CD4-positive, alpha-beta T cell treated with Interferon alpha-2 for 1 hour (primary cell): ENCODE results near the gene AFG3L2.

Source experiments
- DNase-seq, 2 donors: peaks; one replicate each; pipeline ENCODE4 v3.0.0-alpha.2; 2020 to 2022

Gene AFG3L2

GRCh38 chr18:12318334-12318697 is 58.7 kb downstream of the AFG3L2 start:
- no peak for DNase-seq

DNA sequence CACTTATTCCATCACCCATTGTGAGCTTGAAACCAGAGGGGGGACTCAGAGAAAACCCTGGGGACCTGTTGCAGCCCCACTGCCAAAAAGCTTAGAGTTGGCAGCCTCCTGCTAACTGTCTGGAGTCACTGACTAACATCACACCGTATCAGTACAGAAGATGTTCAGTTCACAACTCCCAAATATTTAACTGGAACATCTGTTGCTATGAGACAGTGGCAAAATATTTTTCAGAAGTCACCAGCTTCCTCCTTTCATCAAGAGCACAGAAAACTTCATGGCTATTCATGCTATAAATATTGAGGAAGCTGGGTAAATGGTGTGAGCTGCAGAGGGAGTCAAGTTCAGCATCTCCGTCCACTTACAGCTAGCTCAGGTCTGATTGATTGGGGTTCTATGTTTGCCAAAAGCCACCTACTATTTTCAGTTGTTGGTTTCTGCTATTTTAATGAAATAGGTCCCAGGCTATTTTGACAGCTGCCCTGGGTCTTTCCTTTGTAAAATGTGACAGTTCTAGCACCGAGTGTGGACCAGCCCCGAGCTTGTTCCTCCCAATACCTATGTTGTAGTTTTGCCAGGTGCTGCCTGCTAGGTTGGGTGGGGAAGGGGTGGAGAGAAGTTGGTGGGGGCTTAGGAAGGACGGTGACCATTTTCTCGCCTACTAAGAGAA is 59.2 kb downstream of the AFG3L2 start:
- DNase-seq, result no peak

GRCh38 chr18:12315911-12316310 is 61.1 kb downstream of the AFG3L2 start:
- DNase-seq, result no peak

DNA sequence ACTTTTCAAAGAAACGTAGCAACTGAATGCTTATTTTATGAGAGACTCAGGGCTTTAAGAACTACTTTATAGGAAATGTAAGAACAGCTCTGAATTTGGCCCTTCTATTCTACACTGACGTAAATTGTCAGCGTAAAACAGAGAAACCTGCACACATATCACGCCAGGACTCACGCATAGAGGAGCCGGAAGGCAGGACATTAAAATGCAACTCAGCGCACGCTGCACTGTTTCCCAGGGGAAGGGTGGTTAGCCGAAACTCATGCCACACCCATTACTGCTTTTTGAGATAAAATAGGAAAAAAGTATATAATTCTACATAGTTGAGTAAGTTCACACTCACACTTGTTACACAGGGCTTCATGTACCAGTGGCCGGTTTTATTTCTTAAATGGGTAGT is 61.5 kb downstream of the AFG3L2 start:
- DNase-seq, result no peak

DNA sequence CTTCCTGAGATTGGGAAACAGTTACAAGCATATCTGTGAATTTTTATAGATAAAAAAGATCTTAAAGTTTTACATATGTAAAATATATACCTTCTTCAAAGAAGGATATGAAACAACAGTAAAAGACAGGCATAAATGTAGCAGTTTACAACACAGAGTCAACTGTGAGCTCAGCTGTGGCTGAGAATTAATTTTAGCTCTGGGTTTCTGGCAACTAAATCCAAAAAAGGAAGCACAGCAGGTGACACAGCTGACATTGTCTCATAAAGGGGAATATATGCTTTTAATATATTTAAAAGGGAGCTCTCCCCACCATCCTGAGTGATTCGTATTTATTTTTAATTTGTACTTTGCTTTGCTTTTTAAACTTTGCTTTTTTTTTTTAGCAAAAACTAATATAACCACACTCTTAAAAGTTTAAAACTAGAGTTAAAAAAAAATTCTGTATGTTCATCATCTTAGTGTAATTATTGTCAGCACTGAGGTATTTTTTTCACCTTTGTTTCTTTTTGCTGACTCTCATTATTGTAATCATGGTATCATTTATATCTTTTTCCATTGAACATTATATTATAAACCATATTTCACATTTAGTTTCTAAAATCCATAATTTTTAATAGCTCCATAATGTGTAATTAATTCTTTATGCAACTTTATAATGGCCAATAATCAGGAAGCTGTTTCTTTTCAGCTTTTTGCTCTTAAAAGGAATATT is 62.3 kb downstream of the AFG3L2 start:
- no peak for DNase-seq

DNA sequence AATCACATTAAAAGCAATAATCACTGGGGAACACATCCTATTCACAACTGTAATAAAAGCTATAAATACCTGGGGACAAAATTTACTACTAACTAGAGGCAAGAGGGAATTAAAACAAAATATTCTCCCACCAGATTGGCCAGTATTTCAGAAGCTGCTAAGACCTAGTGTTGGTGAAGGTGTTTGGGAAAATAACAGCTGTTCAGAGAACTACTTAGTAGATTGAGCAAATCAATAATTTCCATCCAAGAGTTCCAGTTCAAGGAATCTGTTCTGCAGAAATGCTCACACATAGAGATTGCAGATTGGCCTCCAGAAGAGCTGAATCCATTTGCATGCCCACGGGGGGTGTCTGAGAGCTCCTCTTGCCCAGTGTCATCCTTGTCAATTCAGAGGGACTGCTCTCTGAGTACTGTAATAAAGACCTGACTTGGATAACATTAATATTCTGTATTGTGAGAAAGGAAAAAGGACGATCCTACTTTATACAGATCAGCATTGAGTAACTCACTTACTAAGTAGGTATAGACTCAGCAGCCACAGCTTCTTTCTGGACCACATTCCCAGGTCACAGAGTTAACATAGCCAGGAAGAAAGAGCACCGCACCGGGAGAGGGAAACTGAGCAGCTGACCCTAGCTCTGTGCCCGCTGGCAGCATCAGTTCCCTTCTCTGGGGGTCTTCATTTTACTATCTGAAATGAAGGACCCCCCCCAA is 63.3 kb downstream of the AFG3L2 start:
- no peak for DNase-seq

DNA sequence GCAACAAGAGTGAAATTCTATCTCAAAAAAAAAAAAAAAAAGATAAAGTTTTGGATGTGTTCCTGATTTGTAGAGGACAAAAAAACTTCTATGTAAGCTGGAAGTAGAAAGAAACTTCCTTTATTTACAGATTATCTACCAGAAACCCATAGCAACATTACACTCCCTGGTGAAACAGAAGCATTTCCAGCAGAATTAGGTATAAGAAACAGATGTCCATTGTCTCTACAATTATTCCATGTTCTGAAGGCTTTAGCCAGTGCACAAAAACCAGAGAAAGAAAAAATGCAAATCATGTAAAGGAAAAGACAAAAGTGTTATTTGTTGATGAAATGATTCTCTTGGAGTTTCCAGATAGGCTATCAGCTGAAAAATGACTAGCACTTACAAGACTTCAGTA is 64.1 kb downstream of the AFG3L2 start:
- no peak for DNase-seq

DNA sequence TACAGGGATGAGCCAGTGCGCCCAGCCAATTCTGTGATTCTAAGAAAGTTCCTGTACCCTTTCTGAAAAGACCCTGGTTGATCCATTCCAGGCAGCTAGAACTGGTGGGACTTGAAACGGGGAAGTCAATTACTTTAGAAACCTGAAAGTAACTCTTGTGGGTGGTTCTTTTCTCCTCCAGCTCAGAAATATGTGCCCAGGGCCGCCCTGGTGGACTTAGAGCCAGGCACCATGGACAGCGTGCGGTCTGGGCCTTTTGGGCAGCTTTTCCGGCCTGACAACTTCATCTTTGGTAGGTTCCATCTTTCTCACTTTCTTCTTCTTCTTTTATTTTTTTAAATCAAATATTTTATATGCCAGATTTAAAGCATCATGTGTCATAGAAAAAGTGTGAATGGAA is 66.3 kb downstream of the AFG3L2 start:
- DNase-seq, result no peak

DNA sequence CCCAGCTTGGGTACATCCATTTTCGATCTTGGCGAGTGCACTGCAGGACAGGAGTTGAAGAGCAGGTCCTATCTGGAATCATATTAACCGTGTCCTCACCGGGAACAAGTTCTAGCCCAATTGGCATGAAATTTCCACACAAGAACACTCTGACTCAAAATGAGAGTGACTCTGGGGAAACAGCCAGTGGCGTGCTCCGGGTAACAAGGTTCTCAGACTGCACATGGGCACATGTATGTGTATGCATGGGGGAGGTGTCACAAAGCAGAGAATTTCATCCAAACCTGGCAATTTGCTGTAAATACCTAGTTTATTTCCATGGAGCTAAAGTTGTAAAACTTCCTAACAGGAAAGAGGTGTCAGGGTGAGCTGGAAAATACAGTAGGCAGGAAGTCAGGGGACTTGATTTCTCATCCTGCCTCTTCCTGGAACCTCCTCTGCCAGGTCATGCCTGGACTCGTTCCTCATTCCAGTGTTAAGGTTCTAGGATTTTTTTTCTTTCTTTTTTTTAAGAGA is 67.3 kb downstream of the AFG3L2 start:
- no peak for DNase-seq

DNA sequence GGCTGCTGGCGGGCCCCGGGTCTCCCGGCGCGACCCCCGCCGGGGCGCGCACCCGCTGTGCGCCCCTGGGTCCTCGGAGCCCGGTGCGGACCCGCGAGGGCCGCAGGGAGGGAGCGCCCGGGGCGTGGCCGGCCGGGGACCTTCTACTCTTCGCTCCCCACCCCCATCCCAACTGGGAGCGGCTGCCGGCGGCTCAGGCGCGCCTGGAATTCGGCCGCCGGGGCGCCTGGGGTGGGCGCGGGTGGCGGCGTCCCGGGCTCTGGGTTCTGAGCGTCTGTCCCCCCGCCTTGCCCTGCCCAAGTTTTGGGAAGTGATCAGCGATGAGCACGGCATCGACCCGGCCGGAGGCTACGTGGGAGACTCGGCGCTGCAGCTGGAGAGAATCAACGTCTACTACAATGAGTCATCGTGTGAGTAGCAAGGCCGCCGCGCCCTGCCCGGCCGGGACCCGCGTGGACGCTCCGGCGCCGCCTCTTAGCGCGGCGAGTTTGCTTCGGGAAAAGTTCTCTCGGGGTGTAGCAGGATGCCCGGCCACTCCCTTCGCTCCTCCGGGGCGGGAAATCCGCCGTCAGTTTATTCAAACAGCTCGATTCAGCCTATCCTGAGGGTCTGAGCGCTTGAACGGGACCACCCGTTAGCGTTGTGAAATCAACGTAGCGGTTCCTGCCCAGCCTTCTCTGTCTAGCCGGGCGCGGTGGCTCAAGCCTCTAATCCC is 68.5 kb downstream of the AFG3L2 start:
- peak; percentile 7 to 63 for DNase-seq

DNA sequence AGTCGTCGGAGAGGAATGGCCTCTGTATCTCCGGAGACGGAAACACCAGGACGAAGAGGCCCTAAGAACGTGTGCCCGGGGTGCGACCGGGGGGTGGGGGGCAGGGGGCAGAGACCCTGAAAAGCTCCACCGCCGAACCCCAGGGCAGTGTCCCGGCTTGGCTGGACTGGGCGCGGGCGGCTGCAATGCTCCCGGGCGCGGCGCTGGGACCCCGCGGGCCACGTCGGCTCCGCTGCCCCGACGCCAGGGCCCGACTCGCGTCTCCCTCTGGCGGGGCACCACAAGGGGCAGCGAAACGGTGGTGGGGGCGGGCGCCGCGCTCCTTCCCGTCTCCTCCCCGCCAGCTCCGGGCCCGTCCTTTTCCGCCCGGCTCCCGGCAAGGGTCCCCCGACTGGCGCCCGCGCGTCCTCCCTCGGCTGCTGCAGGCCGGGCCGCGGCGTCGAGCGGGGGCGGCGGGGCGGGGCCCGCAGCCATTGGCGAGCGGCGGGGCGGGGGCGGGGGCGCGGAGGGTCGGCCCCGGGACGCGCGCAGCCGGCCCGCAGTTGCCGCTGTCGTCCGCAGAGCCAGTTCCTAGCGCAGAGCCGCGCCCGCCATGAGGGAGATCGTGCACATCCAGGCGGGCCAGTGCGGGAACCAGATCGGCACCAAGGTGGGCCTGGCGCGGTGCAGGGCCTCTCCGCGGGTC is 69.2 kb downstream of the AFG3L2 start, which contains the start of gene TUBB6:
Gene TUBB6, plus strand, starts transcription at position 541 of the 685 bp plus-strand sequence. Its CDS starts 52 bp downstream, at position 593.
- DNase-seq, result peak in 1 of 2 donors; percentile 24

GRCh38 chr18:12306752-12307700 is 70.0 kb downstream of the AFG3L2 start:
- peak in 1 of 2 donors; percentile 19 for DNase-seq

- no peak for DNase-seq
Measured at GRCh38 chr18:12305930-12306629, 70.9 kb downstream of the AFG3L2 start.

DNA sequence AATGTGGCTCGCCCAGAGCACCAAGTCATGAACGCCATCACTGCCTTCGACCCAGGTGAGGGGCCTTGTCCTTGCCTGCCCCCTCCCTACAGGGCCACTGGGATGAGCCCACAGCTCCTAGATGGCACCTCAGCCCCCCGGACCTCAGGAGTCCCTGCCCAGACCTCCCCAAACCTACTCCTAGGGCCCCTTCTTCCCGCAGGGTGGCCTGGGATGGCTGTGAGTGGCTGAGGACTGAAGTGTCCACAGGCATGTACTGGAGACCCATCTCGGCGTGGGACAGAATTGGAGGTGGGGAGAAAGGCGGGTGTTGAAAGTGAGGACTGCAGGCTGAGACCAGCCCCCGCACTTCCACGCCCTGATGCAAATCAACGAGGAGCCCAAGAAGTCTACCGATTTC is 71.8 kb downstream of the AFG3L2 start:
- no peak for DNase-seq

DNA sequence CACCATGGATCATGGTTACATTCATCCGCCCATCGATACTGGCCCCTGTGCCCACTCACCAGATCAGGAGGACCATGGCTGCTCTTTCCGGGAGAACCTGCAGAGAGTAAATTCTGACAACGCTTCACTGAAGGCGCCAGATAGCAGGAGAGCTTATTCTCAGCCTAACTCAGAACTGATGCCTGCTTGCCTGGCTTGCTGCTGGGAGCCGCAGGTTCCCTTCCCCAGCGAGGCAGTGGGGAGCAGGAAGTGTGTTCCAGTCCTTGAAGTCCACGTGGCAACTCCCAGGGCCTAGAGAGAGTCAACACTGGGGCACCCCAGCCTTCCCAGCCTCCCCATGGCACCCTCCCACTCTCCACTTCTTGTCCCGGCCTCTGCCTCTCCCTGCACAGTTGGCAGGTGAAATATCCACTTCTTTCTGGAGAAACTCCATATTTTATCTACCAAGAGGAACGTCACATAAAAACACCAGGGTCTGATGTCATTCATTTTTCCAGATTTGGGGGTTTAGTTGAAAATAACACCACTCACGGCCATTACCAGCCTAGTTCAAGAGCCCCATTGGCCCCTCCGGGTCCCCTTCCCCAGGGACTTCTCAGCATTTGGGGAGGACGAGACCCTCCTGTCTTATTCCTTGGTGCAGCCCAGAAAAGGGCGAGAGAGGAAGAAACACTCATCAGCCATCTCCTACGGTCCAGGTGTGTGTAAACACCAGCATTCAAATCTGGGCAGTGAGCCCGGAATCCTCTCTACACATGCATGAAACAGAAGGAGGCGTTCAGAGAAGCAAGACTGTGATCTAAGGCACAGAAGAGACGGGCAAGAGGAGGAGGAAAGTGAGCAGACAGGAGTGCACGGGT is 72.4 kb downstream of the AFG3L2 start:
- no peak for DNase-seq

GRCh38 chr18:12302391-12303147 is 74.5 kb downstream of the AFG3L2 start:
- DNase-seq, result no peak

DNA sequence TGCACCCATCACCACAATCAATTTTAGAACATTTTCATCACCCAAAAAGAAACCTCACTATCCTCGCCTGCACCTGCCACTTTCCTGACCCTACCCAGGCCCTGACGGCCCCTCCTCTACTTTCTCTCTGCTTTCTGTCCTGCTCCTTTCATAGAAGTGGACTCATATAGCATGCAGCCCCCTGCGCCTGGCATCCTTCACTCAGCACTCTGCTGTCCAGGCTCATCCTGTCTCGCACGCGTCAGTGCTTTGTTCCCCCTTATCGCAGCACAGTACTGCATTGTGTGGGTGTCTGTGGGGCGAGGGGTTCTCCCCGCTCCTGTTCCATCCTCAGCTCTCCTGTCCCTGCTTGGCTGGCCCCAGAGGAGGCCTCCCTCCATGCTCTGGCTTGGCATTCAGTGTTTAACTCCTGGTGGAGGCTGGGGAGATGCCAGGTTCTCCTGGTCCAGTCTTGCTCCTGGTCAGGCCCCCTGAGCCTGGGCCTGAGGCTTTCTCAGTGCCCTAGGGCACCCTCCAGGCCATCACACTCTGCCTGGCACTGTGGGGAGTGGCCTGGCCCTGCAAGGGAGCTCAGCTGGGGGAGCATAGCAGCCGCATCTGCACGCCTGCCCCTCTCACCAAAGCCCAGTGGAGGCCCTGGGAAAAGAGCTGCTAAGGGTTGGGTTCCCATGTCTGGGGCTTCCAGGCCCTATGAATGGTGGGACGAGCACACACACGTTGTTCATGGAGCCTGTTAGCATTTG is 75.6 kb downstream of the AFG3L2 start:
- DNase-seq, result no peak

- DNase-seq, result no peak
Measured at GRCh38 chr18:12299862-12300261, 77.2 kb downstream of the AFG3L2 start.
